Suprapubic skin (tissue), 3 donors: ENCODE data around the gene ANKMY1.

Experiments
- CTCF ChIP-seq, 2 donors: fragments of 200-600 bp in 1 of 2; fragments of 450-650 bp in 1 of 2; sonication (generic) in 1 of 2; IDR thresholded peaks; one replicate each; pipeline ENCODE4 v1.5.1; 2016 to 2019; ENCODE audit warnings: antibody characterized with exemption in 2 of 2, mild to moderate bottlenecking in 1 of 2, moderate library complexity in 1 of 2
- POLR2AphosphoS5 ChIP-seq, 3 donors: sonication (generic); formaldehyde crosslinking; IDR thresholded peaks; one replicate each; pipeline ENCODE4 v1.6.1; 2017; ENCODE audit warnings: antibody characterized with exemption in 3 of 3

- no peak for TF ChIP-seq CTCF (IDR thresholded peaks at IDR 0.05)
- no peak for TF ChIP-seq POLR2AphosphoS5 (IDR thresholded peaks at IDR 0.05)
Measured at GRCh38 chr2:240430595-240430994, 127.2 kb downstream of the ANKMY1 start.
